ENCODE results near the gene VASP. TPM values are rescaled to one million over a fixed set of nuclear protein-coding genes. Genes with fewer than 3 reads are reported as not detected.

Gene VASP
- total and polyA plus RNA-seq, 9 of the 15 experiments (the other 6 are each of a cell fraction or from before 2014, with no cell fraction given) = 16.7 to 261 (median 112) TPM

GRCh38 chr19:45547211-45547770, 40.0 kb downstream of the VASP start:
- Histone ChIP-seq H3K9ac (ENCODE audit: insufficient read depth in 1 of 2, low read depth in 2 of 2, low read length in 2 of 2) (peak overlapping the region in 1 of 2 experiments; percentile 1; a peak in 1 of 4 replicates), H3K27ac (ENCODE audit: extremely low read depth, low read depth, low read length) (no peak overlapping the region), H3K9me1 (ENCODE audit: control insufficient read depth, insufficient read depth, low read length) (no peaks in the 10 kb centered on the region), H3K79me2 (ENCODE audit: control insufficient read depth, insufficient read depth, low read length) (no peaks in the 10 kb centered on the region; the same call in 2 of the 3 replicates), H3K36me3 (ENCODE audit: control insufficient read depth, insufficient read depth, low read length) (no peaks in the 10 kb centered on the region; the same call in 2 of the 3 replicates), H4K20me1 (replicated peaks; ENCODE audit: control insufficient read depth, insufficient read depth, low read length) (0 out of 2 replicates have a peak, but pooled peaks cover 3% of the 10 kb centered on the region), H3K4me2 (ENCODE audit: insufficient read depth, low read length) (no peak overlapping the region), H2AFZ (ENCODE audit: low read depth, low read length) (no peak overlapping the region), H3K4me3 (no peak overlapping the region), H3K4me1 (replicated peaks in 1 of 2; ENCODE audit: control insufficient read depth in 2 of 2, insufficient read depth in 2 of 2, low read length in 2 of 2) (no peaks in the 10 kb centered on the region; a peak in 2 of 5 replicates), H3K27me3 (ENCODE audit: control insufficient read depth in 2 of 2, insufficient read depth in 2 of 2, low read length in 2 of 2) (no peaks in the 10 kb centered on the region), H3K9me3 (replicated peaks; ENCODE audit: control insufficient read depth, insufficient read depth, low read depth, low read length) (no peaks in the 10 kb centered on the region)
- ChIA-PET POLR2A (interaction anchor here (0.6 to 2.4 kb wide), 3 partner anchors 11 to 31 kb away, joined by 4 to 10 read pairs (median 5); no protein-coding TSS in a partner anchor), CTCF (ENCODE audit: low intra/inter-chr PET ratio) (no interaction called here)
- FAIRE-seq = no peak
- no TSS peak for BruUV-seq (replicated peaks)
- in situ Hi-C loops (cut with MboI) (no loop called here), intact Hi-C loops (cut with micrococcal nuclease) (no loop called here)
- 60% methylated on average over 10 of the region's 10 CpGs for WGBS (ENCODE audit: insufficient coverage, low coverage, missing lambda C conversion rate)
- peak; percentile 34; the same call in 1 of the 3 replicates for ATAC-seq
- peak in 1 of 4 experiments; percentile 8 for DNase-seq (ENCODE audit: extremely low read depth in 1 of 4, low spot score in 3 of 4)
- TF ChIP-seq, protein P1, sequence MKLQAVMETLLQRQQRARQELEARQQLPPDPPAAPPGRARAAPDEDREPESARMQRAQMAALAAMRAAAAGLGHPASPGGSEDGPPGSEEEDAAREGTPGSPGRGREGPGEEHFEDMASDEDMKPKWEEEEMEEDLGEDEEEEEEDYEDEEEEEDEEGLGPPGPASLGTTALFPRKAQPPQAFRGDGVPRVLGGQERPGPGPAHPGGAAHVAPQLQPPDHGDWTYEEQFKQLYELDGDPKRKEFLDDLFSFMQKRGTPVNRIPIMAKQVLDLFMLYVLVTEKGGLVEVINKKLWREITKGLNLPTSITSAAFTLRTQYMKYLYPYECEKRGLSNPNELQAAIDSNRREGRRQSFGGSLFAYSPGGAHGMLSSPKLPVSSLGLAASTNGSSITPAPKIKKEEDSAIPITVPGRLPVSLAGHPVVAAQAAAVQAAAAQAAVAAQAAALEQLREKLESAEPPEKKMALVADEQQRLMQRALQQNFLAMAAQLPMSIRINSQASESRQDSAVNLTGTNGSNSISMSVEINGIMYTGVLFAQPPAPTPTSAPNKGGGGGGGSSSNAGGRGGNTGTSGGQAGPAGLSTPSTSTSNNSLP (IDR thresholded peaks at IDR 0.05; ENCODE audit: borderline replicate concordance, low read depth, low read length) = no peak
- no peak for TF ChIP-seq PHF8 (IDR thresholded peaks at IDR 0.05; ENCODE audit: borderline replicate concordance, low read length)
- TF ChIP-seq ZNF274 (IDR thresholded peaks at IDR 0.05; ENCODE audit: borderline replicate concordance, low read depth, low read length) = no peak
- no peak for TF ChIP-seq BMI1 (IDR thresholded peaks at IDR 0.05; ENCODE audit: low read length)
- no peak for TF ChIP-seq HDAC3 (IDR thresholded peaks at IDR 0.05; ENCODE audit: borderline replicate concordance, partially characterized antibody)
- TF ChIP-seq ZNF436 (CRISPR knock-in tag; IDR thresholded peaks at IDR 0.05) = no peak
- no peak for TF ChIP-seq CEBPB (tag; IDR thresholded peaks at IDR 0.05)
- TF ChIP-seq ZNF174 (CRISPR knock-in tag; IDR thresholded peaks at IDR 0.05) = no peak
- TF ChIP-seq, protein P2, sequence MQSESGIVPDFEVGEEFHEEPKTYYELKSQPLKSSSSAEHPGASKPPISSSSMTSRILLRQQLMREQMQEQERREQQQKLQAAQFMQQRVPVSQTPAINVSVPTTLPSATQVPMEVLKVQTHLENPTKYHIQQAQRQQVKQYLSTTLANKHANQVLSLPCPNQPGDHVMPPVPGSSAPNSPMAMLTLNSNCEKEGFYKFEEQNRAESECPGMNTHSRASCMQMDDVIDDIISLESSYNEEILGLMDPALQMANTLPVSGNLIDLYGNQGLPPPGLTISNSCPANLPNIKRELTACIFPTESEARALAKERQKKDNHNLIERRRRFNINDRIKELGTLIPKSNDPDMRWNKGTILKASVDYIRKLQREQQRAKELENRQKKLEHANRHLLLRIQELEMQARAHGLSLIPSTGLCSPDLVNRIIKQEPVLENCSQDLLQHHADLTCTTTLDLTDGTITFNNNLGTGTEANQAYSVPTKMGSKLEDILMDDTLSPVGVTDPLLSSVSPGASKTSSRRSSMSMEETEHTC (IDR thresholded peaks at IDR 0.05) = no peak
- no peak for TF ChIP-seq TFAP4 (CRISPR knock-in tag; IDR thresholded peaks at IDR 0.05; ENCODE audit: borderline replicate concordance)
- TF ChIP-seq AFF4 (CRISPR knock-in tag; IDR thresholded peaks at IDR 0.05) = no peak
- no peak for TF ChIP-seq MTA1 (IDR thresholded peaks at IDR 0.05; ENCODE audit: borderline replicate concordance)
- TF ChIP-seq ZSCAN32 (CRISPR knock-in tag; IDR thresholded peaks at IDR 0.05) = no peak

Measured in K562 (cell line).